ENCODE data around the gene ZNF678.

- TF ChIP-seq CTCF (IDR thresholded peaks at IDR 0.05): no peak
- TF ChIP-seq POLR2A (IDR thresholded peaks at IDR 0.05): no peak
- TF ChIP-seq POLR2AphosphoS5 (IDR thresholded peaks at IDR 0.05): no peak
Measured at GRCh38 chr1:227673441-227673840, 110.1 kb downstream of the ZNF678 start.

Data from sigmoid colon (tissue), 4 donors.